Activated CD8-positive, alpha-beta memory T cell treated with anti-CD3 and anti-CD28 coated beads, Interleukin-2, amount 10 ng/mL, durations not matched to agents 7 days and 5 days (primary cell): ENCODE results near the gene C10orf105. TPM values are rescaled to one million over a fixed set of nuclear protein-coding genes. Genes with fewer than 3 reads are reported as not detected.

Source experiments
- ATAC-seq: fragments of 150-1000 bp; cut with Tn5 transposase; one replicate; pipeline ENCODE4 v1.10.0; 2021; ENCODE audit warnings: moderate library complexity
- CTCF ChIA-PET: fragments of 350-600 bp; sonication (Branson Sonifier 250); formaldehyde crosslinking; loops from one replicate; lab custom pipeline; 2021; ENCODE audit warnings: antibody characterized with exemption; lab: Charles Lee
- DNase-seq: peaks from one replicate; pipeline ENCODE4 v3.0.0-alpha.2; 2020
- H3K27ac Mint-ChIP-seq: one replicate; pipeline ENCODE4 v1.8.0; 2021; ENCODE audit warnings: mild to moderate bottlenecking, mixed read lengths
- H3K27me3 Mint-ChIP-seq: one replicate; pipeline ENCODE4 v1.8.0; 2021; ENCODE audit warnings: mixed read lengths
- H3K36me3 Mint-ChIP-seq: one replicate; pipeline ENCODE4 v1.8.0; 2021; ENCODE audit warnings: mild to moderate bottlenecking, mixed read lengths
- H3K4me1 Mint-ChIP-seq: one replicate; pipeline ENCODE4 v1.8.0; 2021; ENCODE audit warnings: mixed read lengths
- H3K4me3 Mint-ChIP-seq: one replicate; pipeline ENCODE4 v1.8.0; 2021; ENCODE audit warnings: mild to moderate bottlenecking, moderate library complexity, mixed read lengths
- H3K9me3 Mint-ChIP-seq: one replicate; pipeline ENCODE4 v1.8.0; 2022; ENCODE audit warnings: low read depth, mixed read lengths
- total RNA-seq, 2 experiments: library from RNA; stranded (reverse); gene quantifications; one replicate each; pipeline ENCODE4 v1.2.3, GENCODE V29; 2021

Gene C10orf105
- total RNA-seq, 2 experiments from 2014 or later = 0.18 to 0.26 TPM

GRCh38 chr10:71741029-71741428, 21.5 kb upstream of the C10orf105 start:
- H3K4me3 Mint-ChIP-seq = no peak overlapping the region
- peaks cover 78% of the 10 kb centered on the region for H3K4me1 Mint-ChIP-seq
- H3K27ac Mint-ChIP-seq = peak overlapping the region; percentile 44
- DNase-seq (no peak), ATAC-seq (no peak)
- CTCF ChIA-PET = interaction anchor here (0.8 to 5.0 kb wide), 11 partner anchors 8 to 73 kb away, joined by 3 to 40 read pairs (median 10); partner anchors contain the start of gene VSIR
- no peaks in the 10 kb centered on the region for H3K36me3 Mint-ChIP-seq
- no peaks in the 10 kb centered on the region for H3K9me3 Mint-ChIP-seq
- H3K27me3 Mint-ChIP-seq = no peaks in the 10 kb centered on the region

GRCh38 chr10:71740069-71740653, 20.6 kb upstream of the C10orf105 start:
- H3K9me3 Mint-ChIP-seq = no peaks in the 10 kb centered on the region
- H3K4me3 Mint-ChIP-seq = no peak overlapping the region
- no peaks in the 10 kb centered on the region for H3K27me3 Mint-ChIP-seq
- H3K4me1 Mint-ChIP-seq = peaks cover 79% of the 10 kb centered on the region
- DNase-seq (no peak), ATAC-seq (no peak)
- H3K36me3 Mint-ChIP-seq = no peaks in the 10 kb centered on the region
- H3K27ac Mint-ChIP-seq = peak overlapping the region; percentile 4
- CTCF ChIA-PET = interaction anchor here (0.8 to 5.0 kb wide), 5 partner anchors 9 to 32 kb away, joined by 3 to 40 read pairs (median 35); partner anchors contain the start of gene VSIR

GRCh38 chr10:71739358-71739900, 19.9 kb upstream of the C10orf105 start:
- Mint-ChIP-seq H3K27ac (no peak overlapping the region), H3K27me3 (no peaks in the 10 kb centered on the region), H3K4me1 (peaks cover 82% of the 10 kb centered on the region), H3K4me3 (no peak overlapping the region), H3K9me3 (no peaks in the 10 kb centered on the region), H3K36me3 (no peaks in the 10 kb centered on the region)
- DNase-seq = no peak
- ATAC-seq = no peak
- CTCF ChIA-PET = interaction anchor here (0.8 to 5.0 kb wide), 4 partner anchors 8 to 15 kb away, joined by 3 to 40 read pairs (median 32); no protein-coding TSS in a partner anchor

GRCh38 chr10:71737834-71738197, 18.2 kb upstream of the C10orf105 start:
- Mint-ChIP-seq H3K4me1 (peaks cover 78% of the 10 kb centered on the region), H3K9me3 (no peaks in the 10 kb centered on the region), H3K4me3 (no peak overlapping the region), H3K27me3 (no peaks in the 10 kb centered on the region), H3K27ac (no peak overlapping the region), H3K36me3 (no peaks in the 10 kb centered on the region)
- DNase-seq (no peak), ATAC-seq (no peak)
- CTCF ChIA-PET = interaction anchor here (1.4 to 4.8 kb wide), 4 partner anchors 11 to 36 kb away, joined by 4 to 27 read pairs (median 10); partner anchors contain the start of gene VSIR

DNA sequence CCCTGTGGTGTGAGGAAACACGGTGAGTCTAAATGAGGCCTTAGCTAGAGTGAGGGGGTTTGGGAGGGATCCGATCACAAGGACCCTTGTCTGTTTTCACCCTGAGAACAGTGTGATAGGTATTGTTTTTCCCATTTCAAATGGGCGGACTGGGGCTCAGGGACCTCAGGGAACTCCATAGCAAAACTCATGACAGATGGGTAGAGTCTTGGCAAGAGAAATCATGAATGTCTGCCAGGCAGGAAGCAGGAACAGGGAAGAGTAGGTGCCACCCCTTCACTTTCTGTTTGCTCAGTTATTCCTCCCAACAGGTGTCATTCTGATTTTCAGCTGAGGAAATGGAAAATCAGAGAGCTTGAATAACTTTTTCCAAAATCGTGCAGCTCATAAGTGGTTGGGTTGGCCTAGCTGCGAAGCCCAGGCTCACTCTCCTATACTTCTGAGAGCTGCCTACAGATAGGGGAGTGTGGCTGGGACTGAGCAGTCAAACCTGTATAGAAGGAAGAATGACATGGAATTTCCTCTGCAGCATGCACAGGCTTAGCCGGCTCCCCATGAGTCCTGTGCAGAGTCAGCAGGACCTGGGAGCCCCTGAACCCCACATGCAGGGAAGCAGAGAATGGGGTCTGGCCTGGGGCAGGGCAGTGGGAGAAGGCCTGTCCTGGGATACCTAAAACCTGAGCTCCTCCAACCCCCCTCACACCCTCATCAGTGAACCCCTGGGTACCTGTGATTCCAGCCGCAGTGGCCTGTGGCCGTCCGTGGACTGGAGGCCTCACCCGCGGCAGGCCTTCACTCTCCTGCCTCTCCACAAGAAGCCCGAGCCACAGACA, 17.6 kb upstream of the C10orf105 start:
- no peak for DNase-seq
- CTCF ChIA-PET = interaction anchor here (1.1 to 4.8 kb wide), 5 partner anchors 11 to 36 kb away, joined by 4 to 27 read pairs (median 7); partner anchors contain the start of gene VSIR
- H3K27ac Mint-ChIP-seq = peak overlapping the region; percentile 84
- H3K4me1 Mint-ChIP-seq = peaks cover 78% of the 10 kb centered on the region
- H3K9me3 Mint-ChIP-seq = no peaks in the 10 kb centered on the region
- ATAC-seq = no peak
- H3K27me3 Mint-ChIP-seq = no peaks in the 10 kb centered on the region
- H3K36me3 Mint-ChIP-seq = no peaks in the 10 kb centered on the region
- no peak overlapping the region for H3K4me3 Mint-ChIP-seq

DNA sequence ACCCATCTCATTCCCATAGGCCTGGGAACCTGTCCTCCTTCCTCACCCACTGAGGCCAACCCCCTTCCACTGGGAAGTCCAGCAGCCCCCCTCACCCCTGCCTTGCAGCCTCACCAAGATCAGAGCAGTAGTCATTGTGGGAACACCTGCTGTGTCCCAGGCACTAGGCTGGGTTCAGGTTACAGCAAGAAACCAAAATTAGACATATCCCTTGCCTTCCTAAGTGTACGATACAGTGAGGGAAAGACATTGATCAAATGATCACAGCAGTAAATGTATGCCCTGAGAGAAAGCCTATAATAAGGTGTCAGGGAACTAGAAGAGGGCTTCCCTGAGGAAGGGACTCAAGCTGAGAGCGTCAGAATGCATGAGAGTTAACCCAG, 17.0 kb upstream of the C10orf105 start:
- H3K4me3 Mint-ChIP-seq = no peak overlapping the region
- peak overlapping the region; percentile 84 for H3K27ac Mint-ChIP-seq
- CTCF ChIA-PET = interaction anchor here (1.1 to 4.8 kb wide), 5 partner anchors 10 to 36 kb away, joined by 5 to 27 read pairs (median 9); partner anchors contain the start of gene VSIR

DNA sequence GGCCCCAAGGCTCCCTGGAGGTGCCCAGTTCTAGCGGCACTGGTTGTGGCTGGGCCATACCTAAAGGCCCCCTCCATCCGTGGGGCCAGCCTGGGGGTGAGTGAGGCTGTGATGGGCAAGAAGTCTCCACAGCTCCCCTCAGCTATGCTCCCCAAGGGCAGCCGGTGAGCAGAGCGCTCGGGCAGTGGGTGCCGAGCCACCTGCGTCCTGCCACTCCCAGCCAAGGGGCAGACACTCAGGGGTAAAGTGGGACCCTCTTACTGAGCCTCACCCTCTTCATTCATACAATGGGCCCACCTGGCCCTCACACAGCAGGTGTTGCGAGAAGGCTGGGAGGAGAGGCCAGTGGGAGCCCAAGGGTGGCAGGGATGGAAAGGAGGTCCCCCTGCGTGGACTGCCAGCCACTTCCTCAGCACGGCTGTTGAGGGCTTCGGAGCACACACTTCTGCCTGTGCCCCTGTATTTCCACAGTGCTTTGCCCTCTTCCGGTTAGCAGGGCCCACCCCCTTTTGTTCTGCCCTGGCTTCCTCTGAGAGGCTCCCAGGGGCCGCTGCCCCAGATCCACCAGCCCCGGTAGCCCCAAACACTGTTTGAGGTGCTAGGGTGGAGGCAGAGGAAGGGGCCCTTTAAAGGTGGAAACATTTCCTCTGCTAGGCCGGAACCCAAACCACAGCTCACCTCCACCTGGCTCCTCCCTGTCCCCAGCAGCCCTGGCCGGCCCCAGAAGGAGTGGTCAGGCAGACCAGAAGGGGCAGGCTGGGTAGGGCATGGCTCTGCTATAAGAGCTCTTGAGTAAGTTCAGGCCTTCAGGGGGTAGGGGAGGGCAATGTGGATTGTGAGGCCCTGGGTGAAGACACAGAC, 16.4 kb upstream of the C10orf105 start:
- Mint-ChIP-seq H3K36me3 (no peaks in the 10 kb centered on the region), H3K4me3 (peak overlapping the region; percentile 21), H3K27ac (peak overlapping the region; percentile 84), H3K27me3 (no peaks in the 10 kb centered on the region), H3K4me1 (peaks cover 78% of the 10 kb centered on the region), H3K9me3 (no peaks in the 10 kb centered on the region)
- CTCF ChIA-PET = interaction anchor here (0.5 to 4.8 kb wide), 7 partner anchors 10 to 163 kb away, joined by 4 to 27 read pairs (median 5); partner anchors contain the start of gene VSIR
- ATAC-seq (peak; percentile 78), DNase-seq (peak; percentile 79)

More for the DNA sequence above, 17.0 kb upstream of the C10orf105 start:
- DNase-seq (no peak), ATAC-seq (peak; percentile 14)
- Mint-ChIP-seq H3K9me3 (no peaks in the 10 kb centered on the region), H3K4me1 (peaks cover 78% of the 10 kb centered on the region), H3K36me3 (no peaks in the 10 kb centered on the region), H3K27me3 (no peaks in the 10 kb centered on the region)

- no peaks in the 10 kb centered on the region for H3K36me3 Mint-ChIP-seq
- CTCF ChIA-PET = interaction anchor here (0.6 to 4.8 kb wide), 4 partner anchors 8 to 1564 kb away, joined by 3 to 27 read pairs (median 6); partner anchors contain the start of gene VSIR
- H3K4me3 Mint-ChIP-seq = no peak overlapping the region
- H3K27me3 Mint-ChIP-seq = no peaks in the 10 kb centered on the region
- no peaks in the 10 kb centered on the region for H3K9me3 Mint-ChIP-seq
- H3K4me1 Mint-ChIP-seq = peaks cover 78% of the 10 kb centered on the region
- H3K27ac Mint-ChIP-seq = peak overlapping the region; percentile 84
- ATAC-seq (no peak), DNase-seq (no peak)
These were observed 15.2 kb upstream of the C10orf105 start for GRCh38 chr10:71734797-71735196.

GRCh38 chr10:71731791-71732190, 12.2 kb upstream of the C10orf105 start:
- DNase-seq (peak; percentile 72), ATAC-seq (no peak)
- Mint-ChIP-seq H3K4me1 (peaks cover 94% of the 10 kb centered on the region), H3K9me3 (no peaks in the 10 kb centered on the region), H3K27ac (no peak overlapping the region), H3K4me3 (no peak overlapping the region), H3K27me3 (no peaks in the 10 kb centered on the region), H3K36me3 (no peaks in the 10 kb centered on the region)
- CTCF ChIA-PET = interaction anchor here (1.2 to 7.3 kb wide), 8 partner anchors 10 to 80 kb away, joined by 3 to 40 read pairs (median 24); partner anchors contain the start of gene VSIR

- H3K36me3 Mint-ChIP-seq = no peaks in the 10 kb centered on the region
- CTCF ChIA-PET = interaction anchor here (3.7 to 7.3 kb wide), 9 partner anchors 13 to 83 kb away, joined by 12 to 55 read pairs (median 31); partner anchors contain the start of gene VSIR
- peak overlapping the region; percentile 96 for H3K27ac Mint-ChIP-seq
- no peaks in the 10 kb centered on the region for H3K27me3 Mint-ChIP-seq
- no peaks in the 10 kb centered on the region for H3K9me3 Mint-ChIP-seq
- H3K4me1 Mint-ChIP-seq = peaks cover 89% of the 10 kb centered on the region
- DNase-seq = no peak
- ATAC-seq = no peak
- H3K4me3 Mint-ChIP-seq = no peak overlapping the region
These were observed 9.6 kb upstream of the C10orf105 start for GRCh38 chr10:71729161-71729636.

GRCh38 chr10:71727738-71728737, 8.5 kb upstream of the C10orf105 start:
- CTCF ChIA-PET = interaction anchor here (0.6 to 7.3 kb wide), 18 partner anchors 9 to 686 kb away, joined by 3 to 55 read pairs (median 14); partner anchors contain the start of gene VSIR
- H3K4me3 Mint-ChIP-seq = peak overlapping the region; percentile 11
- no peaks in the 10 kb centered on the region for H3K9me3 Mint-ChIP-seq
- H3K36me3 Mint-ChIP-seq = no peaks in the 10 kb centered on the region
- H3K27me3 Mint-ChIP-seq = no peaks in the 10 kb centered on the region
- H3K4me1 Mint-ChIP-seq = peaks cover 85% of the 10 kb centered on the region
- DNase-seq (peak; percentile 86), ATAC-seq (peak; percentile 57)
- peak overlapping the region; percentile 96 for H3K27ac Mint-ChIP-seq
